ENCODE measurements around the gene CLK2.

CLK2 gene

DNA sequence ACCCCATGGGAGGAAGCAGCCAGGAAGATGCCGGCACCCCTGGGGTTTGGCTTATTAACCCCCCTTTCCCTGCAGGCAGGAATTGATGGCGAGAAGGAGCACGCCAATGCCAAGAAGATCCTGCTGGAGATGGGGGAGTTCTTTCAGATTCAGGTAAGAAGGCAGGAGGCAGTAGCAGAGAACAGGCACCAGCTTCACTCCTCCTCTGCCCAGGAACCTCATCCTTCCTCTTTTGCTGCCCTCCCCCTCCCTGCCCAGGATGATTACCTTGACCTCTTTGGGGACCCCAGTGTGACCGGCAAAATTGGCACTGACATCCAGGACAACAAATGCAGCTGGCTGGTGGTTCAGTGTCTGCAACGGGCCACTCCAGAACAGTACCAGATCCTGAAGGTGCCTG, 46.2 kb upstream of the CLK2 start:
- peak overlapping the region; percentile 98 for H3K27ac ChIP-seq
- ChIA-PET CTCF (interaction anchor here (0.7 to 5.1 kb wide), 2 partner anchors 53 to 69 kb away, joined by 3 to 34 read pairs; no protein-coding TSS in a partner anchor), POLR2A (ENCODE audit: low non-redundant PET) (no interaction called here)
- TF ChIP-seq, protein P1, sequence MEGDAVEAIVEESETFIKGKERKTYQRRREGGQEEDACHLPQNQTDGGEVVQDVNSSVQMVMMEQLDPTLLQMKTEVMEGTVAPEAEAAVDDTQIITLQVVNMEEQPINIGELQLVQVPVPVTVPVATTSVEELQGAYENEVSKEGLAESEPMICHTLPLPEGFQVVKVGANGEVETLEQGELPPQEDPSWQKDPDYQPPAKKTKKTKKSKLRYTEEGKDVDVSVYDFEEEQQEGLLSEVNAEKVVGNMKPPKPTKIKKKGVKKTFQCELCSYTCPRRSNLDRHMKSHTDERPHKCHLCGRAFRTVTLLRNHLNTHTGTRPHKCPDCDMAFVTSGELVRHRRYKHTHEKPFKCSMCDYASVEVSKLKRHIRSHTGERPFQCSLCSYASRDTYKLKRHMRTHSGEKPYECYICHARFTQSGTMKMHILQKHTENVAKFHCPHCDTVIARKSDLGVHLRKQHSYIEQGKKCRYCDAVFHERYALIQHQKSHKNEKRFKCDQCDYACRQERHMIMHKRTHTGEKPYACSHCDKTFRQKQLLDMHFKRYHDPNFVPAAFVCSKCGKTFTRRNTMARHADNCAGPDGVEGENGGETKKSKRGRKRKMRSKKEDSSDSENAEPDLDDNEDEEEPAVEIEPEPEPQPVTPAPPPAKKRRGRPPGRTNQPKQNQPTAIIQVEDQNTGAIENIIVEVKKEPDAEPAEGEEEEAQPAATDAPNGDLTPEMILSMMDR (conservative IDR thresholded peaks at IDR 0.05; ENCODE audit: low read depth) = no peak
- DNase-seq (ENCODE audit: low spot score) = no peak

DNA sequence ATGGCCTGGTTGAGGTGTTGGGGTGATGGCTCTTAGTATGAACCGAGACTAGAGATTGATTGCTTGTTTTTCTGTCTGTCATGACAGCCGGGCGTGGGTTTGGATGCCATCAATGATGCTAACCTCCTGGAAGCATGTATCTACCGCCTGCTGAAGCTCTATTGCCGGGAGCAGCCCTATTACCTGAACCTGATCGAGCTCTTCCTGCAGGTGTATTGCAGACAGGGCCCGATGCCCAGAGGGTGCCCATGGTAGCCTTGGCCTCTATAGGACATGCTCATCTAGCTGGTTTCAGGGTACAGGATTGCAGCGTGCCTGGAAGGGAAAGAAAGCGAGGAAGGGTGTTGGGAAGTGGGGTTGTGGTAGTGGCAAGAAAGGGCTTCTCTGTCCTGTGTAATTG, 44.8 kb upstream of the CLK2 start:
- ChIA-PET POLR2A (ENCODE audit: low non-redundant PET) (no interaction called here), CTCF (interaction anchor here (0.6 kb wide), 1 partner anchor 167 kb away, joined by 3 read pairs; no protein-coding TSS in a partner anchor)
- TF ChIP-seq, protein P1 (conservative IDR thresholded peaks at IDR 0.05; ENCODE audit: low read depth) = no peak
- peak overlapping the region; percentile 61 for H3K27ac ChIP-seq
- DNase-seq (ENCODE audit: low spot score) = no peak

DNA sequence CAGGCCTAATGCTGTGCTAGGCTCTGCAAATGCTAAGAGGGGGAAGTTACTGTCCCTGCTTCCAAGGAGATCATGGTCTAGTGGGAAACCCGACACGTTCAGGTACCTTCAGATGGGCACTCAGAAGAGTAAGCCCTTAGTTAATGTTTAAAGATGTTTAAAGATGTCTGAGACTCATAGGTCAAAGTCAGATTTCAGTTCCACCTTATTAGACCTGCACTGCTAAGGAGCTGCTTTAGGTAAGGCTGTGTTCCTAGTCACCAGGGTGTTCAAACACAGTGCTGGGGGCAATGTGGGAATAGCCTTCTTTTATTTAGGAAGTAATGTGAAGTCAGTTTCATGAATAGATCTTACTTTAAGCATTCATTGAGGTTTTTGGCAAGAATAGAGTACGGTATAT, 43.6 kb upstream of the CLK2 start:
- POLR2A ChIA-PET (ENCODE audit: low non-redundant PET) = no interaction called here
- DNase-seq (ENCODE audit: low spot score) = no peak
- TF ChIP-seq, protein P1 (conservative IDR thresholded peaks at IDR 0.05; ENCODE audit: low read depth) = no peak
- CTCF ChIA-PET = interaction anchor here (0.6 kb wide), 1 partner anchor 15 kb away, joined by 3 read pairs; no protein-coding TSS in a partner anchor
- H3K27ac ChIP-seq = no peak overlapping the region

DNA sequence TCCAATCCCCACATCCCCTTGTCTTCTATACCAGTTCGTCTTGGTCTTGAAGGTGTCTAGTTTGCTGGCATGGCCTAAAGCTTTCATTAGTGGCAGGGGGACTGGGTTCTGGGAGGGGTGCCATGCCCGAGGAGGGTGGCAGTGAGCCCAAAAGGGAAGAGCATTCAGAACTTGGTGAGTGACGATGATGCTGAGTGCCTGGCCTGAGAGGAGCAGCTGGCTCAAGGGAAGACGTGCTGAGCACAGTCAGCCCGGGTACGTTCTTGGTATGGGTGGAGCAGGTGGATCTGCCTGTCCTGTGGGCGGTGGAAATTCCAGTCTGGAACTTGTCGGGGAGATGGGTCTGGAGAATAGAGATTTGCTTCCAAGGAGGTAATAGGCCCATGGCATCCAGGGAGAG, 40.0 kb upstream of the CLK2 start:
- POLR2A ChIA-PET (ENCODE audit: low non-redundant PET) = no interaction called here
- CTCF ChIA-PET = interaction anchor here (0.6 to 1.1 kb wide), 3 partner anchors 10 to 145 kb away, joined by 3 to 5 read pairs (median 3); no protein-coding TSS in a partner anchor

DNA sequence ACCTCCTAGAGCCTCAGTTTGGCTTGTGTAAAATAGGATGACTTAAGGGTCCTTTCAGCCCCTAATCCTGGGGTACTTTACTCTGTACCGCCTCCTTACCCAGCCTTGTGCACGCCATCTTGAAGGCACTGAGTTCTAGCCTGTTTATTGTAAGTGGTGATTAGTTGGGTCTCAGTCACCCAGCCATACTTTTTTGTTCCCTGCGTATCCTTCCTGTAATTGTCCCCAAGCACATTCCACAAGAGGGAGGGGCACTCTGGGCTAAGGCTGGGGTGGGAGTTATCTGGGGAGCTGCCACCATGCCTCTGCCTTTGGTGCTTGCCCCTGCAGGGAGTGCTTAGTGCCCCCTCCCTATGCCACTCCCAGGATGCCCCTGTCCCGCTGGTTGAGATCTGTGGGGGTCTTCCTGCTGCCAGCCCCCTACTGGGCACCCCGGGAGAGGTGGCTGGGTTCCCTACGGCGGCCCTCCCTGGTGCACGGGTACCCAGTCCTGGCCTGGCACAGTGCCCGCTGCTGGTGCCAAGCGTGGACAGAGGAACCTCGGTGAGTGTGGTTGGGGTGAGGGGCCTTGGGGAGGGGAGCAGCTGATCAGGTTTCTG, 36.2 kb upstream of the CLK2 start:
- POLR2A ChIA-PET (ENCODE audit: low non-redundant PET) = no interaction called here
- TF ChIP-seq, protein P1 (conservative IDR thresholded peaks at IDR 0.05; ENCODE audit: low read depth) = no peak
- H3K27ac ChIP-seq = peak overlapping the region; percentile 96
- CTCF ChIA-PET = interaction anchor here (1.0 to 1.1 kb wide), 2 partner anchors 13 to 58 kb away, joined by 3 to 4 read pairs; no protein-coding TSS in a partner anchor
- no peak for DNase-seq (ENCODE audit: low spot score)

More for the DNA sequence above, 40.0 kb upstream of the CLK2 start:
- H3K27ac ChIP-seq = peak overlapping the region; percentile 45
- no peak for DNase-seq (ENCODE audit: low spot score)
- TF ChIP-seq, protein P1 (conservative IDR thresholded peaks at IDR 0.05; ENCODE audit: low read depth) = no peak

DNA sequence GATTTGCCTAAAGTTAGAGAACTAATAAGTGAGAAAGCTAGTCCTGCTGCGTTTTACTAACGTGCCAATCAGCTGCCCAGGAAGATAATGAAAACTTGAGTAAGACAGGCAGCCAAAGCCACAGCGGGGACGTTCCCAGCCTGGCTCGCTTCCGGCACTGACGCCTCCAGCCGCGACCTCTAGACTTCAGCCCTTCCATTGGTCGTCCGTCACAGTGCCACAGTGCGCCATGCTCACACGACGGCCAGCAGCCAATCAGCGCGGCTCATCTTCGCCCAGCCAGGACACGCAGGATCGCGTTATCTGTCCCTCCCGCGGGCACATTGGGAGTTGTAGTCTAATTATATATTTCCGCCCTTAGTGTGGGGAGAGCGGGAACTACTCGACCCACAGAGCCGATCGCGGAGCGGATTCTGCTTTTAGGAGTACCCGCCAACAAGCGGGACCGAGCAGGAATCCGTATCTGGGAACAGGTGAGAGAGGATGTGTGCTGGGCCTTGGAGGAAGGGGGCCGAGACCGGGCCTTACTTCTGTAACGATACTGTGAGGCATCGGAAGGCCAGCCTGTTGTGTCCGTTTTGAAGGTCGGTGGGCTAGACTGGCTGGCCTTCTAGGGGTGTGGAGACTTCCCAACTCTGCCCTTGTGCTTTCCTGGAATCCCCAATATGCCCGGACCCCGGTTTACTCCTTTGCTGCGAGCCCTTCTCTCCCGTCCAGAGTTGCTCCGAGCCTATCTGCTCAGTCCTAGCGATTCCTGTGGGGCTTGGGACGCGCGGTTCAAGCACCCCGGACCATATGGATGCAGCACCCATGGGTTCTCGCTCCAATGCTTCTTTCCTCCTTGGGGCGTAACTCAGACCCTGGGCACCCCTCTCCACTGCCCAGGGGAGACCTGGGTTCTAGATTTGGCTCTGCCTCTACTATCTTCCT, 35.5 kb upstream of the CLK2 start, which contains the start of gene FDPS:
Gene FDPS, plus strand, starts transcription at position 374 of the 930 bp plus-strand sequence. CDS start 924 bp downstream, outside the sequence.
- ChIA-PET POLR2A (ENCODE audit: low non-redundant PET) (no interaction called here), CTCF (interaction anchor here (0.7 to 0.8 kb wide), 2 partner anchors 58 to 59 kb away, joined by 3 to 4 read pairs; no protein-coding TSS in a partner anchor)
- TF ChIP-seq, protein P1 (conservative IDR thresholded peaks at IDR 0.05; ENCODE audit: low read depth) = no peak
- peak; percentile 97 for DNase-seq (ENCODE audit: low spot score)
- peak within 1 kb of the TSS; percentile 96 for H3K27ac ChIP-seq
